ENCODE results near the gene RPP25L.

RPP25L gene

DNA sequence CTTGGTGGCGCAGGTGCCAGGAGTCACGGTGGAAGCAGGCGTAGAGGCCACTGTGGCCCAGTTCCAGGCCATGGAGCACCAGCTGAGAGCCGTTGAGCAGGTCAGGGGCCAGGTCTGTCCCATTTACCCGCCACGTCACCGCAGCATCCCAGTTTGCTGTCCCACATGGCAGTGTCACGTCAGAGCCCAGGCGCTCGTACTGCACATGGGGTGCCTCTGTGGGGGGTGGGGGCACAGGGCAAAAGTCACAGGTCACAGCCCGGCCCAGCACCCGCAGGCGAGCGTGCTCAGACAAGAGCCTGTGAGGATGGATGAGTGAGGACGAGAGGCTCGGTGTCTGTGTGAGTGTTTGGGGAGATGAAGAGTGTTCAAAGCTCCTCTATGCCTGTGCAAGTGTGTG is 47.3 kb downstream of the RPP25L start:
- TF ChIP-seq, protein P1, sequence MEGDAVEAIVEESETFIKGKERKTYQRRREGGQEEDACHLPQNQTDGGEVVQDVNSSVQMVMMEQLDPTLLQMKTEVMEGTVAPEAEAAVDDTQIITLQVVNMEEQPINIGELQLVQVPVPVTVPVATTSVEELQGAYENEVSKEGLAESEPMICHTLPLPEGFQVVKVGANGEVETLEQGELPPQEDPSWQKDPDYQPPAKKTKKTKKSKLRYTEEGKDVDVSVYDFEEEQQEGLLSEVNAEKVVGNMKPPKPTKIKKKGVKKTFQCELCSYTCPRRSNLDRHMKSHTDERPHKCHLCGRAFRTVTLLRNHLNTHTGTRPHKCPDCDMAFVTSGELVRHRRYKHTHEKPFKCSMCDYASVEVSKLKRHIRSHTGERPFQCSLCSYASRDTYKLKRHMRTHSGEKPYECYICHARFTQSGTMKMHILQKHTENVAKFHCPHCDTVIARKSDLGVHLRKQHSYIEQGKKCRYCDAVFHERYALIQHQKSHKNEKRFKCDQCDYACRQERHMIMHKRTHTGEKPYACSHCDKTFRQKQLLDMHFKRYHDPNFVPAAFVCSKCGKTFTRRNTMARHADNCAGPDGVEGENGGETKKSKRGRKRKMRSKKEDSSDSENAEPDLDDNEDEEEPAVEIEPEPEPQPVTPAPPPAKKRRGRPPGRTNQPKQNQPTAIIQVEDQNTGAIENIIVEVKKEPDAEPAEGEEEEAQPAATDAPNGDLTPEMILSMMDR (IDR thresholded peaks at IDR 0.05) = no peak

GRCh38 chr9:34563262-34563661 is 48.6 kb downstream of the RPP25L start:
- TF ChIP-seq, protein P1 (IDR thresholded peaks at IDR 0.05) = no peak

- TF ChIP-seq, protein P1 (IDR thresholded peaks at IDR 0.05) = peak; percentile 80
These were observed 49.7 kb downstream of the RPP25L start for GRCh38 chr9:34562135-34562745.

DNA sequence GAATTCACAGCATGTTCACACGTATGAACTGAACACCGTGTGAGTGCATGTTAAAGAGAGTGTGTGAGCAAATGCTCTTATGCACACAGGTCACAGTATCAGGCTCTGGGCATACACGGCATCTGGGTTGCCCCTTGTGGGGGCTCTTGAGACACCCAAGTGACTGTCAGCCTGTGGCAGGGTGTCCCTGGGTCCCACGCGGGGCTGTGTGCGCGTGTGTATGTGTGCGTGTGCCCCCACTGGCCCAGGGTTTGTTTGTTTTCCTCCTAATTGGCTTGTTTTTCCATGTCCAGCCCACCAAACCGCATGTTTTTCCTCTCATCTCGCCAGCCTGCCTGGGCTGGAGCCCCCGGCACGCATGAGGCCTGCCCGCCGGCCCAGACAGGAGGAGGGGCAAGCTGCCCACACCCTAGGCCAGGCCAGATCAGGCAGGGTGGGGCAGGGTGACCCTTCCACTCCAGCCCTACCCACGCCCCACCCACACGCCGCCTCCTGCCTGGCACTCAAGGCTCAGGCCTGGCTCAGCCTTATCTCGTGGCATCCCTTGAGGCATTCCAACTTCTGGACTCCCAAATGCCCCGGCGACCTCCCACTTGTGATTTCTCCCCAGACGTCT is 51.2 kb downstream of the RPP25L start:
- TF ChIP-seq, protein P1 (IDR thresholded peaks at IDR 0.05) = no peak
